22Rv1 (cell line): ENCODE results near the gene CDK14.

Experiments
- CTCF ChIP-seq: fragments of 450-650 bp; IDR thresholded peaks from 2 replicates; pipeline ENCODE4 v1.5.1; 2017; ENCODE audit warnings: mild to moderate bottlenecking
- ZFX ChIP-seq: fragments of 450-650 bp; IDR thresholded peaks from 2 replicates; pipeline ENCODE4 v1.6.1; 2017; ENCODE audit warnings: antibody characterized with exemption, borderline replicate concordance

GRCh38 chr7:91230503-91230902 is 634.4 kb downstream of the CDK14 start:
- TF ChIP-seq CTCF (no peak), ZFX (no peak)
